ENCODE results near the gene EIF3F.
A peak's percentile ranks its signal among the peaks of the same experiment; 100 is the strongest.

Gene EIF3F

DNA sequence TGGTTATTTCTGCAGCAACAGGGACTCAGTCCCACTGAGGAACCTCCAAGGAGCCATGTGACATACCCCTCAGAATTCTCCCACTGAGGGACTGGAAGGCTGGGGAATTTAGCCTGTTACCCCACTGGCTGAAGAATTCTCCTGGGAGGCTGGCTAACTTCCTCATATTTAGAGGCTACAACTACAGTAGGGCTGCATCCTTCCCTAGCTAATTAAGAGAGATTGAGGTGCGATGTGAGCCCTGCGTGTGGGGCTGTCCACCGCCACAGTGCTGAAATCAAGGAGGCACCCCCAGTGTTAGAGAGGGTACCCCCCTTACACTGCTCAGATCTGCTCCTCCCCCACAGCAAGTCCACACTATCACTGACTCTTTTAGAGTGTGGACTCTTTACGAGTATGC lies 21.1 kb downstream of the EIF3F start:
- H3K27ac ChIP-seq (replicated peaks) = no peak overlapping the region
- no peak for DNase-seq (ENCODE audit: low read depth in 1 of 2, low spot score in 1 of 2)
- H3K27me3 ChIP-seq (ENCODE audit: insufficient read depth, poor library complexity, severe bottlenecking) = no peaks in the 10 kb centered on the region
- H3K4me3 ChIP-seq (replicated peaks; ENCODE audit: insufficient read depth, low read length) = no peak overlapping the region
- TF ChIP-seq GABPA (IDR thresholded peaks at IDR 0.05; ENCODE audit: low read depth) = no peak
- TF ChIP-seq, protein P1, sequence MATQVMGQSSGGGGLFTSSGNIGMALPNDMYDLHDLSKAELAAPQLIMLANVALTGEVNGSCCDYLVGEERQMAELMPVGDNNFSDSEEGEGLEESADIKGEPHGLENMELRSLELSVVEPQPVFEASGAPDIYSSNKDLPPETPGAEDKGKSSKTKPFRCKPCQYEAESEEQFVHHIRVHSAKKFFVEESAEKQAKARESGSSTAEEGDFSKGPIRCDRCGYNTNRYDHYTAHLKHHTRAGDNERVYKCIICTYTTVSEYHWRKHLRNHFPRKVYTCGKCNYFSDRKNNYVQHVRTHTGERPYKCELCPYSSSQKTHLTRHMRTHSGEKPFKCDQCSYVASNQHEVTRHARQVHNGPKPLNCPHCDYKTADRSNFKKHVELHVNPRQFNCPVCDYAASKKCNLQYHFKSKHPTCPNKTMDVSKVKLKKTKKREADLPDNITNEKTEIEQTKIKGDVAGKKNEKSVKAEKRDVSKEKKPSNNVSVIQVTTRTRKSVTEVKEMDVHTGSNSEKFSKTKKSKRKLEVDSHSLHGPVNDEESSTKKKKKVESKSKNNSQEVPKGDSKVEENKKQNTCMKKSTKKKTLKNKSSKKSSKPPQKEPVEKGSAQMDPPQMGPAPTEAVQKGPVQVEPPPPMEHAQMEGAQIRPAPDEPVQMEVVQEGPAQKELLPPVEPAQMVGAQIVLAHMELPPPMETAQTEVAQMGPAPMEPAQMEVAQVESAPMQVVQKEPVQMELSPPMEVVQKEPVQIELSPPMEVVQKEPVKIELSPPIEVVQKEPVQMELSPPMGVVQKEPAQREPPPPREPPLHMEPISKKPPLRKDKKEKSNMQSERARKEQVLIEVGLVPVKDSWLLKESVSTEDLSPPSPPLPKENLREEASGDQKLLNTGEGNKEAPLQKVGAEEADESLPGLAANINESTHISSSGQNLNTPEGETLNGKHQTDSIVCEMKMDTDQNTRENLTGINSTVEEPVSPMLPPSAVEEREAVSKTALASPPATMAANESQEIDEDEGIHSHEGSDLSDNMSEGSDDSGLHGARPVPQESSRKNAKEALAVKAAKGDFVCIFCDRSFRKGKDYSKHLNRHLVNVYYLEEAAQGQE (IDR thresholded peaks at IDR 0.05; ENCODE audit: insufficient replicate concordance, low read depth) = peak; percentile 92

DNA sequence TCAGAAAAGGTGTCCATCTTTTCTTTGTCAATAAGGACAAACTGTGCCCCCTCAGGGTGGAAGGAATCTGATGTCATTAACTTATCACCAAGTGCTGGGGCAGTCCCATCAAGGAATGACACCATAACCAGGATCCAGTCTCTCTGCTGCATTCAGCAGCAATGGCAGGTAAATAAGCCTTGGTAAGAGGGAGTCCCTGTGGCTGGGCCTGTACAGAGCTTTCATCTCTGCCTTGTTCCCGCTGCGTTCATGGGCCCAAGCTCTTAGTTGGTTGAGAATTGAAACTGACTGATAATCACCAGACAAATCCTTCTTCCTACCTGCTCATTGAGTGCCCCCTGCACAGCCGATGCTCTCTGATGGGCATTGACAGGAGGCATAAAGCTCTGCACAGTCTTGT lies 22.7 kb downstream of the EIF3F start:
- no peaks in the 10 kb centered on the region for H3K27me3 ChIP-seq (ENCODE audit: insufficient read depth, poor library complexity, severe bottlenecking)
- H3K27ac ChIP-seq (replicated peaks) = no peak overlapping the region
- no peak overlapping the region for H3K4me3 ChIP-seq (replicated peaks; ENCODE audit: insufficient read depth, low read length)
- DNase-seq (ENCODE audit: low read depth in 1 of 2, low spot score in 1 of 2) = no peak
- TF ChIP-seq GABPA (IDR thresholded peaks at IDR 0.05; ENCODE audit: low read depth) (no peak), POLR2AphosphoS5 (IDR thresholded peaks at IDR 0.05; ENCODE audit: low read depth) (no peak), SPI1 (IDR thresholded peaks at IDR 0.05; ENCODE audit: borderline replicate concordance, low read depth) (no peak)
- TF ChIP-seq, protein P2, sequence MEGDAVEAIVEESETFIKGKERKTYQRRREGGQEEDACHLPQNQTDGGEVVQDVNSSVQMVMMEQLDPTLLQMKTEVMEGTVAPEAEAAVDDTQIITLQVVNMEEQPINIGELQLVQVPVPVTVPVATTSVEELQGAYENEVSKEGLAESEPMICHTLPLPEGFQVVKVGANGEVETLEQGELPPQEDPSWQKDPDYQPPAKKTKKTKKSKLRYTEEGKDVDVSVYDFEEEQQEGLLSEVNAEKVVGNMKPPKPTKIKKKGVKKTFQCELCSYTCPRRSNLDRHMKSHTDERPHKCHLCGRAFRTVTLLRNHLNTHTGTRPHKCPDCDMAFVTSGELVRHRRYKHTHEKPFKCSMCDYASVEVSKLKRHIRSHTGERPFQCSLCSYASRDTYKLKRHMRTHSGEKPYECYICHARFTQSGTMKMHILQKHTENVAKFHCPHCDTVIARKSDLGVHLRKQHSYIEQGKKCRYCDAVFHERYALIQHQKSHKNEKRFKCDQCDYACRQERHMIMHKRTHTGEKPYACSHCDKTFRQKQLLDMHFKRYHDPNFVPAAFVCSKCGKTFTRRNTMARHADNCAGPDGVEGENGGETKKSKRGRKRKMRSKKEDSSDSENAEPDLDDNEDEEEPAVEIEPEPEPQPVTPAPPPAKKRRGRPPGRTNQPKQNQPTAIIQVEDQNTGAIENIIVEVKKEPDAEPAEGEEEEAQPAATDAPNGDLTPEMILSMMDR (IDR thresholded peaks at IDR 0.05; ENCODE audit: insufficient read depth, low read length) = no peak
- TF ChIP-seq, protein P1 (IDR thresholded peaks at IDR 0.05; ENCODE audit: insufficient replicate concordance, low read depth) = no peak

DNA sequence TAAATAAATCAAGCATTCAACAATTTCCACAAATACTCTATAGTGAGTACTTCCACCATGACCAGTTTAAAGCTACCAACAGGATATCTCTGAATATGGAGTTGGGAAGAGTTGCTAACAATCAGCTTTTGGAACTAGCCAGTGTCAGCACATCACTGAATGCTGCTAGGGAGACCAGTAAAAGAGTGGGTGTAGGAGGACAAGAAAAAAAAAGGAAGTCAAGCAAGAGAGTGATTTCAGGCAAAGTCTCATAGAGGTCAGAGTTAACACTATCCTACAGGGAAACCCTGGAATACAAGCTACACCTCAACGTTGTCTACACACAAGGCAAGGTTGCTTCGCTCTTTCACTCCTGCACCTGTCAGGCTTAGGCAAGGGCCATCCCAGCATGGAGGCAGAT lies 24.2 kb downstream of the EIF3F start:
- DNase-seq (ENCODE audit: low read depth in 1 of 2, low spot score in 1 of 2) = no peak
- TF ChIP-seq, protein P1 (IDR thresholded peaks at IDR 0.05; ENCODE audit: insufficient replicate concordance, low read depth) = no peak
- peak; percentile 13; the same call in 1 of the 2 replicates for TF ChIP-seq SPI1 (IDR thresholded peaks at IDR 0.05; ENCODE audit: borderline replicate concordance, low read depth)
- no peak overlapping the region for H3K4me3 ChIP-seq (replicated peaks; ENCODE audit: insufficient read depth, low read length)
- no peaks in the 10 kb centered on the region for H3K27me3 ChIP-seq (ENCODE audit: insufficient read depth, poor library complexity, severe bottlenecking)
- no peak overlapping the region for H3K27ac ChIP-seq (replicated peaks)

DNA sequence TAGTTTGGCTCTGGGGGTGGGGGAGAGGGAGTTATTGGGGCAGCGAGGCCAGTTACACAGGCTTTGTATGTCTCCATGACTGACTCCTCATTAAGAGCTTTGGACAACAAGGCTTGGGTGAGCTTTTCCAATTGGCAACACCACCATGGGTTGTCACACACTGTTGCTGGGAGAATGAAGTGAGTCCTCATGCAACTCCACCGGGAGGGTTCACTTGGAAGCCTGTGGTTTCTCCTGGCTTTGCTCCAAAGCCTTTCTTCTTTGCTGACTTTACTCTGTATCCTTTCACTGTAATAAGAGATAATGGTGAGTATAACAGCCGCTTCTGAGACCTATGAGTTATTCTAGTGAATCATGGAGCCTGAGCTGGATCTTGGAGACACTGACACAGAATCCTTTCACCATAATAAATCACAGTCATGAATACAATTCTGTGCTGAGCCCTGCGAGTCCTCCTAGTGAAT lies 24.9 kb downstream of the EIF3F start:
- no peak overlapping the region for H3K27ac ChIP-seq (replicated peaks)
- DNase-seq (ENCODE audit: low read depth in 1 of 2, low spot score in 1 of 2) = no peak
- TF ChIP-seq GABPA (IDR thresholded peaks at IDR 0.05; ENCODE audit: low read depth) = no peak
- TF ChIP-seq, protein P1 (IDR thresholded peaks at IDR 0.05; ENCODE audit: insufficient replicate concordance, low read depth) = no peak
- TF ChIP-seq POLR2AphosphoS5 (IDR thresholded peaks at IDR 0.05; ENCODE audit: low read depth) = no peak
- TF ChIP-seq SPI1 (IDR thresholded peaks at IDR 0.05; ENCODE audit: borderline replicate concordance, low read depth) = no peak
- TF ChIP-seq, protein P2 (IDR thresholded peaks at IDR 0.05; ENCODE audit: insufficient read depth, low read length) = no peak
- H3K27me3 ChIP-seq (ENCODE audit: insufficient read depth, poor library complexity, severe bottlenecking) = no peaks in the 10 kb centered on the region
- no peak overlapping the region for H3K4me3 ChIP-seq (replicated peaks; ENCODE audit: insufficient read depth, low read length)

Measured in HL-60 (cell line).